Effector CD8-positive, alpha-beta T cell (primary cell): ENCODE data around the gene SLC28A1.

Experiments
- DNase-seq: peaks from one replicate; lab custom pipeline; 2025; lab: John Stamatoyannopoulos, UW

Gene SLC28A1

DNA sequence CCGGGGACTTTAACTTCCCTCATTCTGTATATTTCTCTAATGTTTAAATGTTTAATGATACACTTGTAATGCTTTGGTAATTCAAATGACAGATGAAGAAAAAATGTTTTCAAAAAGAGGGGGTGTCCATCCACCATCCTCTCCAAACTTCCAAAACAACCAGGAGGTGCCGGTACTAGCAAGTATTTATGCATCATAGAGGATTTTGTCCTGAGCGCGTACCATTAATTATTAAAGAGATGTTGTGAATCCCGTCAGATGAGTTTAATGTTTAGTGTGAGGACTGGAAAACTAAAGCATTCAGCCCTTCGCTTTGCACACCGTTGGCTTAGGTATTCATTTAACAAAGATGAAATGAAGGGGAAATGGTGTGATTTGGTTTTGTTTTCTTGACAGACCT is 1.3 kb downstream of the SLC28A1 start:
- no peak for DNase-seq

DNA sequence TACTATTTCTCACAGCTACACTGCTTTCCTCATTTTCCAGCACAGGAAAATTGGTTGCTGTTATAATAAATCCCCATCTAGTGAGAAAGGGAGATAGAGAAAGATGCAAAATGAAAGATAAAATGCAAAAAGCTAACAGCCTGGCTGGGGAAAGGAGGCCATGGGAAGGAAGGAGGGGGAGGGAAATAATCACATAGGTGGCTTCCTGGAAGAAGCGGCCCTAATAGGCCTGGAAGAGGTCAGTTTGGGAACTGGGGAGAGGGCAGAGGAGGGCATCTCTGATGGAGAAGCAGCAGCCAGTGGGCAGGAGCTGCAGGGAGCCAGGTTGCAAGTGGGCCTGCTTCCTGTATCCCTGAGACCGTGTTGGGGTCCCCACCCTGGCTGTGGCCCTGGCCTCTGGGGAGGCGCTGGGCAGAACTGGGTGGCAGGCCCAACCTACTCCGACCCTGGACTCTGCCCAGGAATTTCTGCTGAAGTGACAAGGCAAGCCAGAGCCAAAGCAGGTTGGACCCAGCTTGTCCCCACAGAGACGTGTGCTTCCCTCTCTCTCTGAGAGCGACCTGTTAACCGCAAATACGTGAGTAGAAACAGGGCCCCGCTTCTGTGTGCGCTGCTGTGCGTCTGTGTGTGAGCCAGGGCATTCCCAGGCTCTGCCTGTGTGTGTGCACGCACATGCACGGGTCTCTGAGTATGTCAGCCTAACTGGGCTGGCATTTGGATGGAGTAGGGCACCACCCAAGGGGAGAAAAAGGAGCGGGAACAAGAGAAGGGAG is 1.9 kb downstream of the SLC28A1 start:
- no peak for DNase-seq

DNA sequence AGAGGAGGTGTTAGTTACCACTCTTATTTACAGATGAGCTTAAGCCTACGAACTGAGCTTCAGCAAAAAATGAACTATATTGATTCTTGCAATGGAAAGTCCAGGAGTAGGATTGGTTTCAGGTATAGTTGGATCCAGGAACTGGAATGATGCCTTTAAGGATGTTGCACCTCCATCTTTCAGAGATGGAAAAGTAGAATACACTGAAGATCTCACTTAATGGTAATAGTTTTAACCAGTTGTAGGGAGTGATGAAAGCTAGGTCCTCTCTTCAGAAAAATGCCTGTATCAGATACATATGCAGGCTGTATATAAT is 2.5 kb downstream of the SLC28A1 start:
- no peak for DNase-seq

DNA sequence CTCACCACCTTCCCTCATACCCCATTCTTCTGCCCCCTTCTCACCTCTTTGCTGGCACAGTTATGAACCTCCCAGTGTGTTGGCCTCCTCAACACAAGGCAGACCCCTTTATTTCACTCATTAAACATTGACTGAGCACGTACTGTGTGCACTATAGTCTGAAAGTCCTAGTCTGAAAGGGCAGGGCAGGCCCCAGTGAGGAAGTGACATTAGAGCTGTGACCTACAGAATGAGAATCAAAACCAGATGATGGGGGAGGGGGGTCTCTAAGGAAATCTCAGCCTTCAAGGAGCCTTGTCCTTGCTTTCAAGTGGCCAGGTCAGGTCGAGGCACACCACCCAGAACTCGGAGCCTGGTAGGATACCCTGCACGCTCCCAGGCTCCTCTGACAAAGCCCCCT is 3.5 kb downstream of the SLC28A1 start:
- DNase-seq: no peak

DNA sequence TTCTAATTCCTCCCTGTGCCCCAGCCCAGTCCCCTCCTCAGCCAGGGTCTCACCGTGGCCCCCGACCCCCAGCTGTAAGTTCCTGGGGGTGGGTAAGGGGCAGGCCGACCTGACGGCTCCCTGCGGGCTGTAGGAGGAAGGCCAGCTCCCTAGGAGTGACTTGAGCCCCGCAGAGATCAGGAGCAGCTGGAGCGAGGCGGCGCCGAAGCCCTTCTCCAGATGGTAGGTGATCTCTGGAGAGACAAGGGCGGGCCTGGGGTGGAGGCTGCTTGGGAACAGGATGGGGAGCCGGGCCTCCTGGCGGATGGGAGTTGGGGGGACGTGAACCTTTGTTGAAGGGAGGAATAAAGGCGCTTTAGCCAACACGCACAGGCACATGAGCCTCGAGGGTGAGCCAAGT is 4.2 kb downstream of the SLC28A1 start:
- no peak for DNase-seq

DNA sequence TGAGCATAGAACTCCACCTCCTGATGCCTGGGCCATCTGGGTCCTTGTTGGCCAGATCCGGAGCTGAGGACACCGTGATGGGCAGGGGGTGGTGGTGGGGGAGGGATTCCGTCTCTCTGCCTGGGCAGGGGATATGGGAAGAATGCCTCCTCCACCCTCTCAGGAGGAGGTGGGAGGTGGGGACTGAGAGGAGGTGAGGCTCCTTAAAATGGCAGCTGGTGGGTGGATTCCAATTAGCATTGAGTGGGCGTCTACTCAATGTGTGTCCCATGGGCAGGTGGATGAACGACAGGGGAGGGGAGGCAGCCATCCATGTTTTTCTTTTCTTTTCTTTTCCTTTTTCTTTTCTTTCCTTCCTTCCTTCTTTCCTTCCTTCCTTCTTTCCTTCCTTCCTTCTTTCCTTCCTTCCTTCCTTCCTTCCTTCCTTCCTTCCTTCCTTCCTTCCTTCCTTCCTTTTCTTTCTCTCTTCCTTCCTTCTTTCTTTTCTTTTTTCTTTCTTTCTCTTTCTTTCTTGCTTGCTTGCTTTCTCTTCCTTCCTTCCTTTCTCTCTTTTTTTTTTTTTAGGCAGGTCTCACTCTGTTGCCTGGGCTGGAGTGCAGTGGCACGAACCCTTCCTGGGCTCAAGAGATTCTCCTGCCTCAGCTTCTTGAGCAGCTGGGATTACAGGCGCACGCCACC is 5.0 kb downstream of the SLC28A1 start:
- DNase-seq: no peak

DNA sequence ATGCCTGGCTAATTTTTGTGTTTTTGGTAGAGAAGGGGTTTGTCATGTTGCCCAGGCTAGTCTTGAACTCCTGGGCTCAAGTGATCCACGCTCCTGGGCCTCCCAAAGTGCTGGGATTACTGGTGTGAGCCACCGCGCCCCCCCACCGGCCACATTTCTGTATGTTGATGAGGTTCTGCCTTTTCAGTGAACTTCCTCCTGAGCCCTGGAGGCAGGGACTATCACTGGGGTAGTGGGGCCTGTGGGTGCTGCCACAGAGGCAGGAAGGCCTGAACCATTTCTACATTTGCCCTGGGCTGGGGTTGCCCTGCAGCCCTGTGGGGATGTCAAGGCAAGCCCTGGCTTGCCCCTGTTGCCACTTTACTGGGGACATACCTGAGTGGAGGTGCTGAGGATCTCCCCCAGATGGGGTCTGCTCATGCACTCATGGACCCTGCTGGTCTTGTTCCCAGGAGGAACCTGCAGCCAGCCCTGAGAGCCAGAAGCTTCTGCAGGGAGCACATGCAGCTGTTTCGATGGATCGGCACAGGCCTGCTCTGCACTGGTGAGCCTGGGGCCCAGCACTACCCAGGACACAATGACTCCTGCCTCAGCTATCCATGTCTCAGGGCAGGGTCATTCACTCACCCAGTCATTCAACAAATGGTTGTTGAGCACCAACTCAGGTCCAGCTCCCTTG is 5.7 kb downstream of the SLC28A1 start:
- no peak for DNase-seq

DNA sequence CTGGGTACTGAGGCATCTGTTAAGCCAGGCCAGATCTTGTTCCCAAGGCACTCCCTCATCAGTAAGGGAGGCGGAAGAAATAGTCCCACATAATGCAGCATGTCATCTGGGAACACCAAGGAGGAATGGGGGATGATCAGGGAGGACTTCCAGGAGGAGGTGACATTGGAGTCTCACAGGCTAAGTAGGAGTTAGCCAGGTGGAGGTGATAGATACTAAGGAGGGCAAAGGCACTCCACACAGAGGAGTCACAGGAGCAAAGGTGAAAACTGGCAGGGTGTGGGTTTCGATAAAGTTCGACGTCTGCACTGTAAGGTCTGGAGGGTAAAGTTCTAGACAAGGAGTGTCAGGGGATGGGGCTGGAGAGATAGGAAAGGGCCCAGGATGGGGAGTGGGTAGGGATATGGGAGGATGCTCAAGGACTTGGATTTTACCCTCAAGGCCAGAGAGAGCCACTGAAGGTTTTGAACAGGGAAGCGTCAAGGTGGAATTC is 6.3 kb downstream of the SLC28A1 start:
- DNase-seq: no peak

DNA sequence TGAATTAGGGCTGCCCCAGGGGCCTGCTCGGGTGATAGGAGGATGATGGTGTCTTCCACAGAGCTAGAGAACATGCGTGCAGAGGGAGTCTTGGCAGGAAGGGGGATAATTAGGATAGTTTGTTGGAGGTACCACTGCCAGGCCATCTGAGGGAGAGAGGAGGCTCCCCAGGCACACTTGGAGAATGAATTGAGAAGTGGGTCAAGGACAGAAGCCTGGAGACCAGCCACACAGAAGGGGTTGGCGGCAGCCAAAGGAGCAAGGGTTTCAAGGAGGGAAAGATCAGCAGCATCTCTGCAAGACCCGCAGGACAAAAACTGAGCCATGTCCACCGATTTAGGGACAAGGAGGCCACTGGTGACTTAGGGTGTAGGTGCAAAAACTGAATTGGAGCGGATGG is 6.9 kb downstream of the SLC28A1 start:
- DNase-seq: no peak

DNA sequence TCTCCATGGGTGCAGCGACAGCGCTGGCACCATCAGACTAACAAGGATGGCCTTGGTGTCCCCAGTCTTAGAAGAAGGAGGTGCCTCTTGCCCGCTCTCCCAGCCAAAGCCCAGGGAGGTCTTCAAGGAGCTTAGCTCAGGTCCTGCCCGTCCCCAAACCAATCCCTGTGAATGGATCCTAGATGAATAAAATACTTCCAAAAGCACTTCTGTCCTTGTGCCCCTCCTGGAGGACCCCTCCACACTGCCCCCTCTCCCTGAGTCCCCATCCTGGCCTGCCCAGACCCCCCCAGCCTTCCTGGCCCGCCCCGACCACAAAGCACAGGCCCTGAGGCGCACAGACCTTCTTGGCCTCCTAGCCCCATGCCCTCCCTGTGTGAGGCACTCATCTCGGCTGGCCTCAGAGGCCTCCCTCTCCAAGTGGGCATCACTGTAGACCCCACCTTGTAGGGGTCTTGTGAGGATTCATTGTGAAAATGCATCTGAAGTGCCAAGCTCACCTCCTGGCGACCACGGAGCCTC is 8.4 kb downstream of the SLC28A1 start:
- DNase-seq: no peak

DNA sequence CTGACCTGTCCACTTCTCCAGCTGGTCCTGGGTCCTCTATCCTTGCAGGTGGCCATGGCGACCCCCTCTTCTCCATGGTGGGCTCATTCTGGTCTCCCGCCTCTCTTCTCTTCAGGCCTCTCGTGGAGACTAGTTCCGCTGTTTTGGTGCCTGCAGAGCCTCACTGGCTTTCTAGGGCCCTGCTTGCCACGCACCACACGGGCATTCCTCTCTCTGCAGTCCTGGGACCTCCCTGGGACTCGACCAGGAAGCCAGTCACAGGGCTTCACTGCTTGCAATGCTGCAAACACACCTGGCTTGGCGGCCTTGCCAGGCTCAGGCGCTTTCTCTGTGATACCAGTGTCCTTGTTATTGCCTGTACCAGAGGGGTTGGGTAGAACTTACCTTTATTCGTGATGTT is 9.1 kb downstream of the SLC28A1 start:
- no peak for DNase-seq

DNA sequence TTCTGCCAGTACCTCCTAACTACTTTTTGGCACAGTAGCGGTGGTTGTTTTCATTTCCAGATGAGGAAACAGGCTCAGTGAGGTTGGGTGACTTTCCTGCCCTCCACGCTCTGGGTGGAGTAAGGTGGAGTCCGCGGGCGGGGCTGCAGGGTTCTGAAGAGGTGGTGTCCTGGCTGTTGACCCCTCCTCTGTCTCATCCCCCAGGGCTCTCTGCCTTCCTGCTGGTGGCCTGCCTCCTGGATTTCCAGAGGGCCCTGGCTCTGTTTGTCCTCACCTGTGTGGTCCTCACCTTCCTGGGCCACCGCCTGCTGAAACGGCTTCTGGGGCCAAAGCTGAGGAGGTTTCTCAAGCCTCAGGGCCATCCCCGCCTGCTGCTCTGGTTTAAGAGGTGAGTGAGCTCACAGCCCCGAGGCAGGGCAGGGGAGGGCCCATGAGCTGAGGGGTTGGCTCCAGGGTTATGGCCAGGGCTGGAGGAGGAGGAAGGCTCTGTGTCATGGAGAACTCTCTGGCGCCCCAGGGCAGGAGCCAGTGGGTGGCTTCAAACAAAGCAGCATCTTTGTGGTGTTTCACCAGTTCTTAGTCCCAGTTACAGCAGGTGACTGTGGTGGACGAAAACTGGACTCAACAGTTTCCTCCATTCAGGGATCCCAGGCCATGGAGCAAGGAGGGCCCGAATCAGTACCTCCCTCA is 10.4 kb downstream of the SLC28A1 start:
- DNase-seq: no peak

DNA sequence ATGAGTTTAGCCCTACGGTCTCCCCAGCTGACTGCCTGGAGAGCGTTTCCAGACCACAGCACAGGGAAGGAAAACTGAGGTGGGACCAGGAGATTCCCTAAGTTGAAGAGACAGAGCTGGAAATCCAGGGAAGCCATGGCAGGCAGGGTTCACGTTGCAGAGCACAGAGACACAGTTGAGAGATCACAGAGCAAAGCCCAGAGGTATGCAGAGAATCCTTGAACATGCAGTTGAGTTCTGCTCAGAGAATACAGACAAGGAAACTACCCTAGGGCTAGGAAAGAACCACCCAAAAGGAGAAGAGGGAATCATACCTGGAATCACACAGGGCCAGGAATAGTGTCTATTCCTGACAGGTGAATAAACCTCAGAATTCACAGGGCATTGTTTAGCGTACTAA is 14.3 kb downstream of the SLC28A1 start:
- no peak for DNase-seq

DNA sequence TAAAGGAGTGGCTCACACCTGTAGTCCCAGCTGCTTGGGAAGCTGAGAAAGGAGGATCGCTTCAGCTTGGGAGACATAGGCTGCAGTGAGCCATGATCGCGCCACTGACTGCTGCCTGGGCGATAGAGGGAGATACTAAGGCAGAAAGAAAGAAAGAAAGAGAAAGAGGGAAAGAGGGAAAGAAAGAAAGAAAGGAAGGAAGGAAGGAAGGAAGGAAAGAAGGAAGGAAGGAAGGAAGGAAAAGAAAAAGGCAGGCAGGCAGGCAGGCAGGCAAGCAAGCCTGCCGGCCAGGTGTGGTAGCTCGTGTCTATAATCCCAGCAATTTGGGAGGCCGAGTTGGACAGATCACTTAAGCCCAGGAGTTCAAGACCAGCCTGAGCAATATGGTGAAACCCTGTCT is 15.3 kb downstream of the SLC28A1 start:
- no peak for DNase-seq

DNA sequence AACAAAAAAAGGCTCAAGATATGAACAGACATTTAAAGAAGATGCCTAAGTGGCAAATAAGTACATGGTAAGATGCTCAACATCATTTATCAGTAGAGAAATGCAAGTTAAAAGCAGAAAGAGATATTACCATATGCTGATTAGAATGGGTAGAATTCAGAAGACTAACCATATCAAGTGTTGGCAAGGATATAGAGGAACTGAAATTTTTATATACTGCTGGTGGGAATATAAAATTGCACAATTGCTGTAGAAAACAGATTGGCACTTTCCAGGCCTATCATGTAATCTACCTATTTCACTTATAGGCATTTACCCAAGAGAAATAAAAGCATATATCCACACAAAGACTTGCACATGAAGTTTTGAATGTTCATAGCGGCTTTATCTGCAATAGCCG is 17.1 kb downstream of the SLC28A1 start:
- no peak for DNase-seq

DNA sequence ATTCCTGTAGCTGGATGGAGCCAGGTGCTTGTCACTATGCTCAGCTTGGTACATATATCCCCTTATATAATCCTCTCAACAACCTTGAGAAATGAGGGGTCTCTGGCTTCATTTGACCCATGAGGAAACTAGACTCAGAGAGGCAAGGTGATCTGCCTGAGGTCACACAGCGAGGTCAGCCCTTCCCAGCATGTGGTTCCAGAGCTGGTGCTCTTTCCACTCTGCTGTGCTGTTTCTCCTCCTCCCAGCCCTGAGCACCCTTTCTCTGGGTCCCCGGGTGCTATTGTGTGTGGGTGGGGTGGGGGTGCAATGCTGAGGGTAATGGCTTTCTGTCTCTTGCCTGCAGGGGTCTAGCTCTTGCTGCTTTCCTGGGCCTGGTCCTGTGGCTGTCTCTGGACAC is 19.3 kb downstream of the SLC28A1 start:
- DNase-seq: no peak

DNA sequence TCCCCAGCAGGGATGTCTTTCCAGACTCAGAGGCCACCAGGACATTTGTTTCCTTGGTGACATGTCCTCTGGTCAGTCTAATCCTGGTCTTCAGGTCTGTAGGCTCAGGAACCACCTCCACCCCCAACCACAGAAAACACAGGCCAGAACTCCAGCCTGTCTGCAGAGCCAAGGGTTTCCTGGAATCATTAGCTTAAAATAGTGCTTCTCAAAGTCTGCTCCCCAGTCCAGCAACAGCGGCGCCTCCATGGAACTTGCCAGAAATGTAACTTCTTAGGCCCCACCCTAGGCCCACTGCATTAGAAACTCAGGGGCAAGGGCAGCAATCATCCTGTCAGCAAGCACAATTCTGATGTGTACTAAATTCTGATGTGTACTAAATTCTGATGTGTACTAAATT is 20.0 kb downstream of the SLC28A1 start:
- DNase-seq: no peak

DNA sequence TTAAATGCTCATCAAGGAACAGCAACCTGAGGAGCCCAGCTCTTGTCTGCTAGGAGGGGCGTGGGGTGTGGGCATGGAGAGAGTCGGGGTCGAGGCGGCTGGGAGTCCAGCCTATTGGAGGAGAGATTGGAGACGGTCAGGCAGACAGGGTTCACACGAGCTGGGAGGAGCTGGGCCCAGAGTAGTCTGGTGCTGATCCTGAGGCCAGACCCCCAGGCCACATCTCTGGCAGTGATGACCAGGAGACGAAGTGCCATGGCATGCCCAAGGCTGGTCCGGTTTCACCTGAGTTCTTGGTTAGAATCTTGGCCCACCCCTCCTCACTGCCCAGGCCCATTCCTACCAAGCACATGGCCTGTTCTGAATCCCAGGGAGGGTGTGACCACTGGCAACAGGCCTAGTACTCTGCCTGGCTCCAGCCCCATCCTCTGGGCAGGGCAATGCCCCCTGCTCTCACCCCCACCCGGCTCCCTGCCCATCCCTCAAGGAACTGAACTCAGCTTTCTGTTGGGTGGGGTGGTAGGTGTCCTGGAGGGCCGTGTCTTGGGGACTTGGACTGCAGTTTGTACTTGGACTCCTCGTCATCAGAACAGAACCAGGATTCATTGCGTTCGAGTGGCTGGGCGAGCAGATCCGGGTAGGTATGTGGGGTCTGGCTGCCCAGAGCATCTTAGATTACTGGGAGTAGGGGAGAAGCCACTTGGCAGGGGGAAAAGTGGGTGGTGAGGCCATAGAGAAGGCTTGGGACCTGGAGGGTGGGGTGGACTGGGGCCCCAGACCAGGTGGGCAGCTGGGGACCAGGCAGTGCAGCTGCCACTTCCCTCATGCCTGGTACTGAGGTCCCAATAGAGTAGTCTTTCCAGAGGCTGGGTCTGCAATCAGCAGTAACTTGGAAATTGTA is 20.8 kb downstream of the SLC28A1 start:
- DNase-seq: no peak

DNA sequence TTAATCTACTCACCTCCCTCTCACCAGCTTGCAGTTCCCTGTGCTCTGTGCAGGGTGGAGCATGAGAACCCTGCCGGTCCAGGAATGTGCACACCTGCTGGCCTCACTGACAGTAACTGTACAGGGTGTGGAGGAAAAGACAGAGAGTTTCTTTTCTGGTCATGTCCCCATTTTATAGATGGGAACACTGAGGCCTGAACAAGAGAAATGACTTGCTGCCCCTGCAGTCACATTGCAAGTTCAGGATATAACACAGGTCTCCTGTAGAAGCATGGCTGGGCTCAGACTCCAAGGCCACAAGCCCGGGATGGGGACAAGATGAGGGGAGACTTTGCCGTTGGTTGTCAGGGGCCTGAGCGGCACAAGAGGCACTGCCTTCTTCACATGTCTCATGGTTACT is 23.3 kb downstream of the SLC28A1 start:
- DNase-seq: no peak

DNA sequence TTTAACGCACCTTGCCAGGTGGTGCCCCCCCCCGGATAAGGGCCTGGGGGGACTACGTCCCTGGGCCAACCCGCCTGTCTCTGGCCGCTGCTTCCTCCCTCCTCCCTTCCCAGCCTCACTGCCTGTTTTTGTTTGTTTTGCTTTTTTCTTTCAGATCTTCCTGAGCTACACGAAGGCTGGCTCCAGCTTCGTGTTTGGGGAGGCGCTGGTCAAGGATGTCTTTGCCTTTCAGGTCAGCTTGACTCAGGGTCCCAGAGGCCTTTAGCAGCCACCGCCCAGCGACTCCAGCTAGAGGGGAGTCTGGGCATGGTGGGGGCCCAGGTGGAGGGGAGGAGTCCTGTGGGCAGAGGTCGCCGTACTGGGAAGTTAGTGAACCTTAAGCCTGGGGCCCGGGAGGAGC is 24.1 kb downstream of the SLC28A1 start:
- DNase-seq: no peak

DNA sequence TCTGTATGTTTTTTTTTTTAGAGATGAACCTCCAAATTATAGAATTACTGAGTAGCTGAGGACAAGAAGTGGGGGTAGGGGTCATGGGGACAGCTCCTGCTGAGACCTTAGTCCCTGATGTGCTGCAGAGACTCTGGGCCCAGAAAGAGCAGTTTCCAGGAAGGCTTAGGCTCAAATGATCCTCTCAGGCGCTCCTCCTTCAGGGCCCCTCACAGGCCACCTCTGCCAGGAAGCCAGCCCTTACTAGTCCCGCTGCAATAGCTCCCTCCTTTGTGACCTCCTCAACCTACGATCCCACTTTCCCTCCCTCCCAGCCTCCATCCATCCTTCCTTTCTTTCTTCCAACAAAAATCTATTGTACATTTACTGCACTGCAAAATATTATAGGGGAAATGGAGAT is 24.6 kb downstream of the SLC28A1 start:
- DNase-seq: no peak
